ENCODE results near the gene PLCXD3. TPM values are rescaled to one million over a fixed set of nuclear protein-coding genes. Genes with fewer than 3 reads are reported as not detected.

PLCXD3 gene
- total RNA-seq, 4 donors from 2014 or later = 0.62 to 5.1 (median 2.3) TPM

- Histone ChIP-seq H3K36me3 (no peaks in the 10 kb centered on the region), H3K27me3 (no peaks in the 10 kb centered on the region), H3K4me3 (no peak overlapping the region), H3K27ac (no peak overlapping the region), H3K4me1 (no peaks in the 10 kb centered on the region), H3K9me3 (peaks cover 0 to 7% (median 0%) of the 10 kb centered on the region in 3 donors)
- TF ChIP-seq CTCF (IDR thresholded peaks at IDR 0.05) (no peak), EP300 (IDR thresholded peaks at IDR 0.05) (no peak), POLR2AphosphoS5 (IDR thresholded peaks at IDR 0.05) (no peak), POLR2A (IDR thresholded peaks at IDR 0.05) (no peak)
- 62 to 64% methylated on average over 5 of the region's 5 CpGs for WGBS, 2 donors (ENCODE audit: low coverage in 1 of 2)
- ATAC-seq = no peak
Measured at GRCh38 chr5:41312066-41312465, 198.3 kb downstream of the PLCXD3 start.

GRCh38 chr5:41309275-41309674 is 201.1 kb downstream of the PLCXD3 start:
- Histone ChIP-seq H3K4me1 (no peaks in the 10 kb centered on the region), H3K9me3 (no peaks in the 10 kb centered on the region), H3K27me3 (no peaks in the 10 kb centered on the region), H3K27ac (no peak overlapping the region), H3K36me3 (no peaks in the 10 kb centered on the region), H3K4me3 (no peak overlapping the region)
- ATAC-seq = no peak
- TF ChIP-seq POLR2A (IDR thresholded peaks at IDR 0.05) (no peak), EP300 (IDR thresholded peaks at IDR 0.05) (no peak), POLR2AphosphoS5 (IDR thresholded peaks at IDR 0.05) (no peak), CTCF (IDR thresholded peaks at IDR 0.05) (no peak)
- 74 to 84% methylated on average over 2 of the region's 2 CpGs for WGBS, 2 donors (ENCODE audit: low coverage in 1 of 2)

GRCh38 chr5:41306005-41306404 is 204.4 kb downstream of the PLCXD3 start:
- no peaks in the 10 kb centered on the region for H3K36me3 ChIP-seq
- H3K27me3 ChIP-seq = no peaks in the 10 kb centered on the region
- H3K4me1 ChIP-seq = no peaks in the 10 kb centered on the region
- no peak for ATAC-seq
- no peak overlapping the region for H3K27ac ChIP-seq
- TF ChIP-seq CTCF (IDR thresholded peaks at IDR 0.05) (no peak), POLR2A (IDR thresholded peaks at IDR 0.05) (no peak), POLR2AphosphoS5 (IDR thresholded peaks at IDR 0.05) (no peak), EP300 (IDR thresholded peaks at IDR 0.05) (no peak)
- H3K9me3 ChIP-seq = no peaks in the 10 kb centered on the region
- H3K4me3 ChIP-seq = no peak overlapping the region
- WGBS, 2 donors (ENCODE audit: low coverage in 1 of 2) = 80 to 93% methylated on average over 1 of the region's 1 CpG

GRCh38 chr5:41305056-41305455 is 205.3 kb downstream of the PLCXD3 start:
- H3K27me3 ChIP-seq = no peaks in the 10 kb centered on the region

More at GRCh38 chr5:41305056-41305455, 205.3 kb downstream of the PLCXD3 start:
- Histone ChIP-seq H3K4me1 (no peaks in the 10 kb centered on the region), H3K9me3 (no peaks in the 10 kb centered on the region), H3K36me3 (no peaks in the 10 kb centered on the region), H3K27ac (no peak overlapping the region), H3K4me3 (no peak overlapping the region)
- ATAC-seq = no peak
- TF ChIP-seq POLR2A (IDR thresholded peaks at IDR 0.05) = no peak
- no peak for TF ChIP-seq POLR2AphosphoS5 (IDR thresholded peaks at IDR 0.05)
- TF ChIP-seq EP300 (IDR thresholded peaks at IDR 0.05) = no peak
- TF ChIP-seq CTCF (IDR thresholded peaks at IDR 0.05) = no peak
- WGBS, 2 donors (ENCODE audit: low coverage in 1 of 2) = 63 to 100% methylated on average over 1 to 2 of the region's 2 CpGs

All from gastroesophageal sphincter (tissue), 4 donors.